MCF 10A (cell line): ENCODE results near the gene TRIM7. TPM values are rescaled to one million over a fixed set of nuclear protein-coding genes. Genes with fewer than 3 reads are reported as not detected.

Source experiments
- BruUV-seq: library from RNA; stranded (reverse); fragments of 400-500 nt; replicated peaks from 2 replicates; lab custom pipeline; 2021; lab: Mats Ljungman, UMichigan
- CTCF ChIA-PET: fragments of 300-600 bp; sonication (Branson Sonifier 250); formaldehyde crosslinking; extraction: SDS; loops from one replicate; lab custom pipeline; 2021; ENCODE audit warnings: antibody characterized with exemption, inconsistent platforms; lab: Yijun Ruan, JAX
- POLR2A ChIA-PET: fragments of 300-600, 350-650 bp; sonication (Branson Sonifier 250); formaldehyde crosslinking; extraction: SDS; loops from one replicate; lab custom pipeline; 2020; ENCODE audit warnings: antibody characterized with exemption, inconsistent platforms; lab: Yijun Ruan, JAX
- DNase-seq: peaks from one replicate; pipeline ENCODE4 v3.0.0-alpha.2; 2018; ENCODE audit not compliant: unreplicated experiment
- H3K27ac Mint-ChIP-seq: one replicate; pipeline ENCODE4 v1.8.0; 2022; ENCODE audit warnings: mild to moderate bottlenecking, low read depth, mixed read lengths; ENCODE audit not compliant: unreplicated experiment
- H3K27me3 Mint-ChIP-seq: one replicate; pipeline ENCODE4 v1.8.0; 2022; ENCODE audit warnings: mixed read lengths; ENCODE audit not compliant: insufficient read depth, unreplicated experiment
- H3K36me3 Mint-ChIP-seq: one replicate; pipeline ENCODE4 v1.8.0; 2022; ENCODE audit warnings: mild to moderate bottlenecking, moderate library complexity, mixed read lengths; ENCODE audit not compliant: insufficient read depth, unreplicated experiment
- H3K4me1 Mint-ChIP-seq: one replicate; pipeline ENCODE4 v1.8.0; 2022; ENCODE audit warnings: mixed read lengths; ENCODE audit not compliant: insufficient read depth, unreplicated experiment
- H3K4me3 Mint-ChIP-seq: one replicate; pipeline ENCODE4 v1.8.0; 2022; ENCODE audit warnings: mild to moderate bottlenecking, moderate library complexity, mixed read lengths; ENCODE audit not compliant: unreplicated experiment
- H3K9me3 Mint-ChIP-seq: one replicate; pipeline ENCODE4 v1.8.0; 2022; ENCODE audit warnings: mixed read lengths; ENCODE audit not compliant: unreplicated experiment
- CTCF ChIP-seq: fragments of 200-600 bp; IDR thresholded peaks from one replicate; pipeline ENCODE4 v1.8.0; 2022; ENCODE audit warnings: antibody characterized with exemption, mild to moderate bottlenecking; ENCODE audit not compliant: unreplicated experiment
- intact Hi-C: fragments of 100-400 bp; cut with micrococcal nuclease; formaldehyde crosslinking; loops from 2 replicates; pipeline ENCODE4 v1.14.1; 2022
- total RNA-seq: library from RNA; stranded (reverse); gene quantifications from 2 replicates; pipeline ENCODE4 v1.2.3, GENCODE V29; 2022

TRIM7 gene
- total RNA-seq, 1 experiment from 2014 or later = 26.3 TPM

GRCh38 chr5:181232593-181232992, 27.6 kb upstream of the TRIM7 start:
- H3K9me3 Mint-ChIP-seq = no peaks in the 10 kb centered on the region
- no peak overlapping the region for H3K4me3 Mint-ChIP-seq
- POLR2A ChIA-PET = interaction anchor here (0.6 to 3.0 kb wide), 5 partner anchors 9 to 23 kb away, joined by 3 to 31 read pairs (median 9); partner anchors contain the start of genes RACK1 and TRIM41
- BruUV-seq = no TSS peak
- no peak overlapping the region for H3K27ac Mint-ChIP-seq
- no peaks in the 10 kb centered on the region for H3K27me3 Mint-ChIP-seq
- H3K4me1 Mint-ChIP-seq = peaks cover 10% of the 10 kb centered on the region
- CTCF ChIA-PET = interaction anchor here (0.6 to 1.1 kb wide), 2 partner anchors 28 to 41 kb away, joined by 3 read pairs; no protein-coding TSS in a partner anchor
- DNase-seq = no peak
- intact Hi-C loops = no loop called here
- peaks cover 86% of the 10 kb centered on the region for H3K36me3 Mint-ChIP-seq
- no peak for TF ChIP-seq CTCF

- no peak overlapping the region for H3K27ac Mint-ChIP-seq
- no TSS peak for BruUV-seq
- intact Hi-C loops = no loop called here
Measured at GRCh38 chr5:181231432-181231831, 26.4 kb upstream of the TRIM7 start.

DNA sequence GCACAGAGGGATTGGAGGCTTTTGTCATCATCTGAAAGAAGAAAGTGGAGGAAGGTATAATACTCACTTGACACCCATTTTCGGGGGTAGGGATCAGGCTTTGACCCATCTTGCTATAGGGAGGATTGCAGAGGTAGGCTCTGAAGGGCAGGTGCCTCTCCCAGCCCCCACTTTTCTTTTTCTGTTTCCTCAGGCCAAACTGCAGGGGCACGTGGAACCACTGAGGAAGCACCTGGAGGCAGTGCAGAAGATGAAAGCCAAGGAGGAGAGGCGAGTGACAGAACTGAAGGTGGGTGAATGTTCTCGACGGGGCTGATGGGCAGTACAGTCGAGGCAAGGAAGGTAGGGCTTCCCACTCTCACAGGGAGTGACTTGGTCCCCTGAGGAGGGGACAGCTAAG, 25.6 kb upstream of the TRIM7 start:
- BruUV-seq = no TSS peak
- H3K27me3 Mint-ChIP-seq = no peaks in the 10 kb centered on the region
- no peak overlapping the region for H3K27ac Mint-ChIP-seq
- no peak overlapping the region for H3K4me3 Mint-ChIP-seq
- TF ChIP-seq CTCF = no peak
- intact Hi-C loops = no loop called here
- H3K36me3 Mint-ChIP-seq = peaks cover 77% of the 10 kb centered on the region
- DNase-seq = no peak
- ChIA-PET POLR2A (interaction anchor here (0.8 to 2.0 kb wide), 2 partner anchors 13 to 15 kb away, joined by 3 to 10 read pairs; partner anchors contain the start of gene RACK1), CTCF (interaction anchor here (1.2 kb wide), 1 partner anchor 11 kb away, joined by 3 read pairs; no protein-coding TSS in a partner anchor)
- peaks cover 10% of the 10 kb centered on the region for H3K4me1 Mint-ChIP-seq
- H3K9me3 Mint-ChIP-seq = no peaks in the 10 kb centered on the region

More at GRCh38 chr5:181231432-181231831, 26.4 kb upstream of the TRIM7 start:
- Mint-ChIP-seq H3K36me3 (peaks cover 86% of the 10 kb centered on the region), H3K4me3 (no peak overlapping the region), H3K9me3 (no peaks in the 10 kb centered on the region), H3K4me1 (peaks cover 10% of the 10 kb centered on the region), H3K27me3 (no peaks in the 10 kb centered on the region)
- ChIA-PET CTCF (no interaction called here), POLR2A (interaction anchor here (0.8 to 2.0 kb wide), 5 partner anchors 8 to 14 kb away, joined by 3 to 10 read pairs (median 4); partner anchors contain the start of genes RACK1 and TRIM41)
- TF ChIP-seq CTCF = no peak
- no peak for DNase-seq

GRCh38 chr5:181229996-181230395, 25.0 kb upstream of the TRIM7 start:
- H3K9me3 Mint-ChIP-seq = no peaks in the 10 kb centered on the region
- H3K27ac Mint-ChIP-seq = no peak overlapping the region
- no peaks in the 10 kb centered on the region for H3K27me3 Mint-ChIP-seq
- BruUV-seq = no TSS peak
- H3K4me3 Mint-ChIP-seq = no peak overlapping the region
- intact Hi-C loops = no loop called here
- CTCF ChIA-PET = interaction anchor here (0.6 to 1.2 kb wide), 3 partner anchors 9 to 366 kb away, joined by 3 to 4 read pairs (median 3); no protein-coding TSS in a partner anchor
- H3K36me3 Mint-ChIP-seq = peaks cover 71% of the 10 kb centered on the region
- POLR2A ChIA-PET = interaction anchor here (1.1 to 11.0 kb wide), 3 partner anchors 13 to 28 kb away, joined by 3 to 374 read pairs (median 3); partner anchors contain the start of gene RACK1
- no peak for TF ChIP-seq CTCF
- DNase-seq = no peak
- peaks cover 7% of the 10 kb centered on the region for H3K4me1 Mint-ChIP-seq
